ENCODE results near the gene STK33.

DNA sequence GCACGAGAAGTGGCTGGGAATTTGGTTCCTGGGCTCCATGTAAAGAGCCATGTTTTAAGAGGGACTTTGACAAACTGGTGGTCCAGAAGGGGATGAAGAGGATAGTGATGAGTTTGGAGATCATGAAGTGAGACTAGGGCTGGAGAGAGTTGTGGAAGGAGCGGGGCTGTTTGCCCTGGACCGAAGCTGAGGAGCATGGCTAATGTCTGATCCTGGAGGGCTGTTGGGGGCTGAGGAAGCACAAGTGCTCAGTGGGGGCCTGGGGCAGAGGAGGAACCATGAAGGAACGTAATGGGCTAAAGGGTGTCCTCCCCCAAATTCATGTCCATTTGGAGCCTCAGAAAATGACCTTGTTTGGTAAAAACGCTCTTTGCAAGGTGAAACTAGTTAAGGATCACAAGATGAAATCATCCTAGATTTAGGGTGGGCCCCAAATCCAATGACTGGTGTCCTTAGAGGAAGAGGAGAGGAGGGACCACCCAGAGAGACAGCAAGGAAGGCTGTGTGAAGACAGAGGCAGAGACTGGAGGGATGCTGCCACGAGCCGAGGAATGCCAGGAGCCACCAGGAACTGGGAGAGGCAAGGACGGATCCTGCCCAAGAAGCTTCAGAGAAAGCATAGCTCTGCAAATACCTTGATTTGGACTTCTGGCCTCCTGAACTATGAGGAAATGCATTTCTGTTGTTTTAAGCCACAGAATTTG is 223.1 kb downstream of the STK33 start:
- TF ChIP-seq, protein P1, sequence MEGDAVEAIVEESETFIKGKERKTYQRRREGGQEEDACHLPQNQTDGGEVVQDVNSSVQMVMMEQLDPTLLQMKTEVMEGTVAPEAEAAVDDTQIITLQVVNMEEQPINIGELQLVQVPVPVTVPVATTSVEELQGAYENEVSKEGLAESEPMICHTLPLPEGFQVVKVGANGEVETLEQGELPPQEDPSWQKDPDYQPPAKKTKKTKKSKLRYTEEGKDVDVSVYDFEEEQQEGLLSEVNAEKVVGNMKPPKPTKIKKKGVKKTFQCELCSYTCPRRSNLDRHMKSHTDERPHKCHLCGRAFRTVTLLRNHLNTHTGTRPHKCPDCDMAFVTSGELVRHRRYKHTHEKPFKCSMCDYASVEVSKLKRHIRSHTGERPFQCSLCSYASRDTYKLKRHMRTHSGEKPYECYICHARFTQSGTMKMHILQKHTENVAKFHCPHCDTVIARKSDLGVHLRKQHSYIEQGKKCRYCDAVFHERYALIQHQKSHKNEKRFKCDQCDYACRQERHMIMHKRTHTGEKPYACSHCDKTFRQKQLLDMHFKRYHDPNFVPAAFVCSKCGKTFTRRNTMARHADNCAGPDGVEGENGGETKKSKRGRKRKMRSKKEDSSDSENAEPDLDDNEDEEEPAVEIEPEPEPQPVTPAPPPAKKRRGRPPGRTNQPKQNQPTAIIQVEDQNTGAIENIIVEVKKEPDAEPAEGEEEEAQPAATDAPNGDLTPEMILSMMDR (IDR thresholded peaks at IDR 0.05), result no peak
- no peak for TF ChIP-seq POLR2A (IDR thresholded peaks at IDR 0.05)

All from body of pancreas (tissue), 4 donors.